Panc1 (cell line): ENCODE measurements around the gene DLG2.

ENCODE experiments used
- POLR2AphosphoS5 ChIP-seq: IDR thresholded peaks from 2 replicates; pipeline ENCODE4 v1.6.1; 2012; ENCODE audit warnings: mild to moderate bottlenecking, low read depth, low read length, moderate library complexity
- TCF7L2 ChIP-seq: IDR thresholded peaks from 2 replicates; pipeline ENCODE4 v1.6.1; 2011; ENCODE audit warnings: mild to moderate bottlenecking, low read depth, low read length, inconsistent platforms
- TF ChIP-seq, protein P1 (sequence below): fragments of 450-650 bp; IDR thresholded peaks from 2 replicates; pipeline ENCODE4 v1.5.1; 2017; ENCODE audit warnings: mild to moderate bottlenecking
- TF ChIP-seq, protein P2 (sequence below), 2 experiments: IDR thresholded peaks; 2 replicates each; pipeline ENCODE4 v1.6.1; 2011 to 2012; ENCODE audit warnings: low read depth in 2 of 2, control low read depth in 1 of 2, low read length in 1 of 2, mild to moderate bottlenecking in 1 of 2, moderate library complexity in 1 of 2; ENCODE audit not compliant: insufficient read depth in 1 of 2

DNA sequence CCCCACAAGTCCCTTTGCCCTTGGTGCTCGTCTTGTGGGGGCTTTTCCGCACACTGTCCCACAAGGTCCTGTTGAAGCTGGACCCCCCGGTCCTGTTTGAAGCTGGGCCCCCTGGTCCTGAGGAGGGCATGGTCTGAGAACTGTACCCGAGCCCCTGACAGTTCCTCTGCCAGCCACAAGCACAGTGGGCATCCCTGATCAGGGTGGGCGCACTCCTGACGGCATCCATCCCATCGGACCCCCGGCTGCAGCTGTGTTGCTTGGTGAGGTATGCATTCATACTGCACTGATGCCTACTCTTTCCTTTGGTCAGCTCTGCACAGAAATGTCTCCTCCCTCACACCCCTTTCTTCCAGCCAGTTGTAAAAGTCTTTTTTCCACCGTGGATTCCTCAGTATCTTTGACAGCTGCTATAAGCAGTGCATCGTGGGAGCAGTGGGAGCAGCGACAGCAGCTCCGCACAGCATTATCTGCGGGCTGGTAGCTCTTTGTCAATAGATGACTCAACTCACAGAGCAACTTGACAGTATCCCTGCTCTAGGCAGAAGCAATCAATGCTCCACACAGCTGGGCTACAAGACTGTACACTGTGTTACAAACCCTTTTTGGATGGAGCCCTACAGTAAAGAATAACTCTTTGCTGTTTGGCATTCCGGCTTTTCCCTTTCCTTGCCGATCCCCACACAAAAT, 1310.1 kb downstream of the DLG2 start:
- TF ChIP-seq TCF7L2, result no peak
- TF ChIP-seq, protein P1, sequence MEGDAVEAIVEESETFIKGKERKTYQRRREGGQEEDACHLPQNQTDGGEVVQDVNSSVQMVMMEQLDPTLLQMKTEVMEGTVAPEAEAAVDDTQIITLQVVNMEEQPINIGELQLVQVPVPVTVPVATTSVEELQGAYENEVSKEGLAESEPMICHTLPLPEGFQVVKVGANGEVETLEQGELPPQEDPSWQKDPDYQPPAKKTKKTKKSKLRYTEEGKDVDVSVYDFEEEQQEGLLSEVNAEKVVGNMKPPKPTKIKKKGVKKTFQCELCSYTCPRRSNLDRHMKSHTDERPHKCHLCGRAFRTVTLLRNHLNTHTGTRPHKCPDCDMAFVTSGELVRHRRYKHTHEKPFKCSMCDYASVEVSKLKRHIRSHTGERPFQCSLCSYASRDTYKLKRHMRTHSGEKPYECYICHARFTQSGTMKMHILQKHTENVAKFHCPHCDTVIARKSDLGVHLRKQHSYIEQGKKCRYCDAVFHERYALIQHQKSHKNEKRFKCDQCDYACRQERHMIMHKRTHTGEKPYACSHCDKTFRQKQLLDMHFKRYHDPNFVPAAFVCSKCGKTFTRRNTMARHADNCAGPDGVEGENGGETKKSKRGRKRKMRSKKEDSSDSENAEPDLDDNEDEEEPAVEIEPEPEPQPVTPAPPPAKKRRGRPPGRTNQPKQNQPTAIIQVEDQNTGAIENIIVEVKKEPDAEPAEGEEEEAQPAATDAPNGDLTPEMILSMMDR, result no peak
- TF ChIP-seq, protein P2, sequence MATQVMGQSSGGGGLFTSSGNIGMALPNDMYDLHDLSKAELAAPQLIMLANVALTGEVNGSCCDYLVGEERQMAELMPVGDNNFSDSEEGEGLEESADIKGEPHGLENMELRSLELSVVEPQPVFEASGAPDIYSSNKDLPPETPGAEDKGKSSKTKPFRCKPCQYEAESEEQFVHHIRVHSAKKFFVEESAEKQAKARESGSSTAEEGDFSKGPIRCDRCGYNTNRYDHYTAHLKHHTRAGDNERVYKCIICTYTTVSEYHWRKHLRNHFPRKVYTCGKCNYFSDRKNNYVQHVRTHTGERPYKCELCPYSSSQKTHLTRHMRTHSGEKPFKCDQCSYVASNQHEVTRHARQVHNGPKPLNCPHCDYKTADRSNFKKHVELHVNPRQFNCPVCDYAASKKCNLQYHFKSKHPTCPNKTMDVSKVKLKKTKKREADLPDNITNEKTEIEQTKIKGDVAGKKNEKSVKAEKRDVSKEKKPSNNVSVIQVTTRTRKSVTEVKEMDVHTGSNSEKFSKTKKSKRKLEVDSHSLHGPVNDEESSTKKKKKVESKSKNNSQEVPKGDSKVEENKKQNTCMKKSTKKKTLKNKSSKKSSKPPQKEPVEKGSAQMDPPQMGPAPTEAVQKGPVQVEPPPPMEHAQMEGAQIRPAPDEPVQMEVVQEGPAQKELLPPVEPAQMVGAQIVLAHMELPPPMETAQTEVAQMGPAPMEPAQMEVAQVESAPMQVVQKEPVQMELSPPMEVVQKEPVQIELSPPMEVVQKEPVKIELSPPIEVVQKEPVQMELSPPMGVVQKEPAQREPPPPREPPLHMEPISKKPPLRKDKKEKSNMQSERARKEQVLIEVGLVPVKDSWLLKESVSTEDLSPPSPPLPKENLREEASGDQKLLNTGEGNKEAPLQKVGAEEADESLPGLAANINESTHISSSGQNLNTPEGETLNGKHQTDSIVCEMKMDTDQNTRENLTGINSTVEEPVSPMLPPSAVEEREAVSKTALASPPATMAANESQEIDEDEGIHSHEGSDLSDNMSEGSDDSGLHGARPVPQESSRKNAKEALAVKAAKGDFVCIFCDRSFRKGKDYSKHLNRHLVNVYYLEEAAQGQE (IDR thresholded peaks at IDR 0.05; ENCODE audit: insufficient read depth in 1 of 2, low read depth in 2 of 2, low read length in 1 of 2), result no peak
- no peak for TF ChIP-seq POLR2AphosphoS5
